Measurements from ENCODE around the gene FRMD3.

FRMD3 gene

GRCh38 chr9:83388346-83388745 lies 149.9 kb downstream of the FRMD3 start:
- Histone ChIP-seq H3K27ac (replicated peaks; ENCODE audit: low read length) (no peak overlapping the region), H3K4me1 (ENCODE audit: control insufficient read depth in 2 of 2, insufficient read depth in 1 of 2, low read depth in 1 of 2, low read length in 2 of 2) (peaks cover 4 to 9% of the 10 kb centered on the region in 2 donors), H3K14ac (ENCODE audit: low read length) (no peak overlapping the region), H3K9me3 (replicated peaks in 1 of 2; ENCODE audit: control insufficient read depth in 2 of 2, insufficient read depth in 1 of 2, low read depth in 1 of 2, low read length in 2 of 2) (no peaks in the 10 kb centered on the region), H2BK12ac (ENCODE audit: low read length) (no peak overlapping the region), H2BK15ac (ENCODE audit: low read length) (no peak overlapping the region), H4K8ac (ENCODE audit: low read depth, low read length) (no peak overlapping the region), H3K36me3 (replicated peaks in 1 of 2; ENCODE audit: control insufficient read depth in 2 of 2, insufficient read depth in 2 of 2, low read length in 2 of 2) (no peaks in the 10 kb centered on the region), H3K4ac (ENCODE audit: low read length) (no peak overlapping the region), H2AFZ (ENCODE audit: low read length) (no peak overlapping the region), H3K23ac (ENCODE audit: low read depth, low read length, poor library complexity) (no peak overlapping the region), H2BK5ac (ENCODE audit: low read length) (no peak overlapping the region), H3K79me1 (ENCODE audit: low read depth, low read length) (no peaks in the 10 kb centered on the region), H2AK5ac (ENCODE audit: low read depth, low read length) (no peak overlapping the region), H3K18ac (ENCODE audit: low read length) (no peak overlapping the region), H2BK120ac (ENCODE audit: low read depth, low read length) (no peak overlapping the region), H3K9ac (ENCODE audit: low read depth, low read length, poor library complexity) (no peak overlapping the region), H3K4me3 (ENCODE audit: low read length in 2 of 2) (no peak overlapping the region), H3K27me3 (ENCODE audit: control insufficient read depth in 3 of 3, insufficient read depth in 3 of 3, low read depth in 1 of 3, low read length in 3 of 3) (no peaks in the 10 kb centered on the region), H4K91ac (ENCODE audit: low read depth, low read length, poor library complexity) (no peak overlapping the region), H3K4me2 (ENCODE audit: insufficient read depth, low read length, poor library complexity, severe bottlenecking) (no peak overlapping the region)
- no CpG with 5 or more reads among the region's 1 CpG for WGBS, 2 donors (ENCODE audit: extremely low coverage in 2 of 2, insufficient read length in 2 of 2, insufficient replicate concordance in 1 of 2)
- no peak for DNase-seq (ENCODE audit: low spot score)

DNA sequence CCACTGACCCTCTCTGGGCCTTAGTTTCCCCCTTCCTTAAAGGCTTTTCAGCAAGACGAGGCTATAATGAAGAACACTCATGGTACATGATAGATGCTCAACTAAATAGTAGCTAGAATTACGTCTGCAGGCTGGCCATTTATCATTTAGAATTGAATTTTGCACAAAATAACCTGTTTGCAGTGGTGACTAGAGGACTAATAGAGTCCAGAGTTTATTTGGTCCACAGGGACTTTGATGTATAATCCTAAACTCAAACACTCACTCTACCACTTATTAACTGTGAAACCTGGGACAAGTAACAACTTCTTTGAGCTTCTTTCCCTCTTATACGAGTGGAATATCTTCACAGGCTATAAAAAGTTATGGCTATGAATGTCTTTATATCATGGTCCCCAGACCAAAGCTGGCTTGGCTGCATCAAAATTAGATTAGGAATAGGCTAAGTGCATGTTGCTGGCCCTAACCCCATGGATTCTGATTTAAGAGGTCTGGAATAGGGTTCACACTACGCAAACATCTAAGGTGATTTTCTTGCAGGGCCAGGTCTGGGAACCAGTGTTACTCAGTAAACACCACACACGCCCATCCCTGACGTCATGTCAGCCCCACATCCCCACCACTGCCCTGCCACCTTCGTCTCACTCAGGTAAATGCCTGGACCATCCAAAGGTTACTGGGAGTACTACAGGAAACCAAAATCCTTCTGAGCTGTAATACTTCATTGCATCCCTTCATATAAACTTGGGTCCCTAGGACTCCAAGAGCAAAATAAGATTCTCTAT lies 150.6 kb downstream of the FRMD3 start:
- H2BK5ac ChIP-seq (ENCODE audit: low read length): no peak overlapping the region
- no peak overlapping the region for H3K27ac ChIP-seq (replicated peaks; ENCODE audit: low read length)
- H4K91ac ChIP-seq (ENCODE audit: low read depth, low read length, poor library complexity): no peak overlapping the region
- no peak overlapping the region for H2AK5ac ChIP-seq (ENCODE audit: low read depth, low read length)
- no peak overlapping the region for H3K14ac ChIP-seq (ENCODE audit: low read length)
- WGBS, 2 donors (ENCODE audit: extremely low coverage in 2 of 2, insufficient read length in 2 of 2, insufficient replicate concordance in 1 of 2): no CpG with 5 or more reads among the region's 7 CpGs
- H3K23ac ChIP-seq (ENCODE audit: low read depth, low read length, poor library complexity): no peak overlapping the region
- H3K36me3 ChIP-seq (replicated peaks in 1 of 2; ENCODE audit: control insufficient read depth in 2 of 2, insufficient read depth in 2 of 2, low read length in 2 of 2): no peaks in the 10 kb centered on the region
- H2BK12ac ChIP-seq (ENCODE audit: low read length): no peak overlapping the region
- H3K4me2 ChIP-seq (ENCODE audit: insufficient read depth, low read length, poor library complexity, severe bottlenecking): no peak overlapping the region
- H3K18ac ChIP-seq (ENCODE audit: low read length): no peak overlapping the region
- H3K9ac ChIP-seq (ENCODE audit: low read depth, low read length, poor library complexity): no peak overlapping the region
- no peaks in the 10 kb centered on the region for H3K9me3 ChIP-seq (replicated peaks in 1 of 2; ENCODE audit: control insufficient read depth in 2 of 2, insufficient read depth in 1 of 2, low read depth in 1 of 2, low read length in 2 of 2)
- H3K4ac ChIP-seq (ENCODE audit: low read length): no peak overlapping the region
- H2BK120ac ChIP-seq (ENCODE audit: low read depth, low read length): no peak overlapping the region
- no peak overlapping the region for H2AFZ ChIP-seq (ENCODE audit: low read length)
- DNase-seq (ENCODE audit: low spot score): no peak
- peaks cover 4 to 9% of the 10 kb centered on the region in 2 donors for H3K4me1 ChIP-seq (ENCODE audit: control insufficient read depth in 2 of 2, insufficient read depth in 1 of 2, low read depth in 1 of 2, low read length in 2 of 2)
- H4K8ac ChIP-seq (ENCODE audit: low read depth, low read length): no peak overlapping the region
- H3K4me3 ChIP-seq (ENCODE audit: low read length in 2 of 2): no peak overlapping the region
- no peaks in the 10 kb centered on the region for H3K27me3 ChIP-seq (ENCODE audit: control insufficient read depth in 3 of 3, insufficient read depth in 3 of 3, low read depth in 1 of 3, low read length in 3 of 3)
- H3K79me1 ChIP-seq (ENCODE audit: low read depth, low read length): no peaks in the 10 kb centered on the region
- no peak overlapping the region for H2BK15ac ChIP-seq (ENCODE audit: low read length)

GRCh38 chr9:83385317-83385716 lies 152.9 kb downstream of the FRMD3 start:
- no CpG with 5 or more reads among the region's 2 CpGs for WGBS, 2 donors (ENCODE audit: extremely low coverage in 2 of 2, insufficient read length in 2 of 2, insufficient replicate concordance in 1 of 2)

GRCh38 chr9:83384214-83384613 lies 154.0 kb downstream of the FRMD3 start:
- H2AFZ ChIP-seq (ENCODE audit: low read length): no peak overlapping the region
- H3K9me3 ChIP-seq (replicated peaks in 1 of 2; ENCODE audit: control insufficient read depth in 2 of 2, insufficient read depth in 1 of 2, low read depth in 1 of 2, low read length in 2 of 2): no peaks in the 10 kb centered on the region
- H3K4me3 ChIP-seq (ENCODE audit: low read length in 2 of 2): no peak overlapping the region
- no peak overlapping the region for H2AK5ac ChIP-seq (ENCODE audit: low read depth, low read length)
- H2BK120ac ChIP-seq (ENCODE audit: low read depth, low read length): no peak overlapping the region
- H4K8ac ChIP-seq (ENCODE audit: low read depth, low read length): no peak overlapping the region
- WGBS, 2 donors (ENCODE audit: extremely low coverage in 2 of 2, insufficient read length in 2 of 2, insufficient replicate concordance in 1 of 2): no CpG with 5 or more reads among the region's 3 CpGs
- no peaks in the 10 kb centered on the region for H3K79me1 ChIP-seq (ENCODE audit: low read depth, low read length)
- no peak for DNase-seq (ENCODE audit: low spot score)
- H3K4me1 ChIP-seq (ENCODE audit: control insufficient read depth in 2 of 2, insufficient read depth in 1 of 2, low read depth in 1 of 2, low read length in 2 of 2): no peaks in the 10 kb centered on the region
- no peak overlapping the region for H2BK15ac ChIP-seq (ENCODE audit: low read length)
- H3K14ac ChIP-seq (ENCODE audit: low read length): no peak overlapping the region
- H4K91ac ChIP-seq (ENCODE audit: low read depth, low read length, poor library complexity): no peak overlapping the region
- H3K4me2 ChIP-seq (ENCODE audit: insufficient read depth, low read length, poor library complexity, severe bottlenecking): no peak overlapping the region
- H3K27ac ChIP-seq (replicated peaks; ENCODE audit: low read length): no peak overlapping the region
- H3K23ac ChIP-seq (ENCODE audit: low read depth, low read length, poor library complexity): no peak overlapping the region
- no peak overlapping the region for H3K4ac ChIP-seq (ENCODE audit: low read length)
- no peaks in the 10 kb centered on the region for H3K36me3 ChIP-seq (replicated peaks in 1 of 2; ENCODE audit: control insufficient read depth in 2 of 2, insufficient read depth in 2 of 2, low read length in 2 of 2)
- no peak overlapping the region for H3K9ac ChIP-seq (ENCODE audit: low read depth, low read length, poor library complexity)
- no peaks in the 10 kb centered on the region for H3K27me3 ChIP-seq (ENCODE audit: control insufficient read depth in 3 of 3, insufficient read depth in 3 of 3, low read depth in 1 of 3, low read length in 3 of 3)
- no peak overlapping the region for H2BK12ac ChIP-seq (ENCODE audit: low read length)
- no peak overlapping the region for H3K18ac ChIP-seq (ENCODE audit: low read length)
- H2BK5ac ChIP-seq (ENCODE audit: low read length): no peak overlapping the region

More at GRCh38 chr9:83385317-83385716, 152.9 kb downstream of the FRMD3 start:
- Histone ChIP-seq H3K18ac (ENCODE audit: low read length) (no peak overlapping the region), H2BK120ac (ENCODE audit: low read depth, low read length) (no peak overlapping the region), H3K4me2 (ENCODE audit: insufficient read depth, low read length, poor library complexity, severe bottlenecking) (no peak overlapping the region), H4K91ac (ENCODE audit: low read depth, low read length, poor library complexity) (no peak overlapping the region), H3K27ac (replicated peaks; ENCODE audit: low read length) (no peak overlapping the region), H2BK12ac (ENCODE audit: low read length) (no peak overlapping the region), H4K8ac (ENCODE audit: low read depth, low read length) (no peak overlapping the region), H3K36me3 (replicated peaks in 1 of 2; ENCODE audit: control insufficient read depth in 2 of 2, insufficient read depth in 2 of 2, low read length in 2 of 2) (no peaks in the 10 kb centered on the region), H3K4me1 (ENCODE audit: control insufficient read depth in 2 of 2, insufficient read depth in 1 of 2, low read depth in 1 of 2, low read length in 2 of 2) (no peaks in the 10 kb centered on the region), H2BK15ac (ENCODE audit: low read length) (no peak overlapping the region), H2BK5ac (ENCODE audit: low read length) (no peak overlapping the region), H3K14ac (ENCODE audit: low read length) (no peak overlapping the region), H3K23ac (ENCODE audit: low read depth, low read length, poor library complexity) (no peak overlapping the region), H3K9me3 (replicated peaks in 1 of 2; ENCODE audit: control insufficient read depth in 2 of 2, insufficient read depth in 1 of 2, low read depth in 1 of 2, low read length in 2 of 2) (no peaks in the 10 kb centered on the region), H2AK5ac (ENCODE audit: low read depth, low read length) (no peak overlapping the region), H2AFZ (ENCODE audit: low read length) (no peak overlapping the region), H3K79me1 (ENCODE audit: low read depth, low read length) (no peaks in the 10 kb centered on the region), H3K27me3 (ENCODE audit: control insufficient read depth in 3 of 3, insufficient read depth in 3 of 3, low read depth in 1 of 3, low read length in 3 of 3) (no peaks in the 10 kb centered on the region), H3K4me3 (ENCODE audit: low read length in 2 of 2) (no peak overlapping the region), H3K4ac (ENCODE audit: low read length) (no peak overlapping the region), H3K9ac (ENCODE audit: low read depth, low read length, poor library complexity) (no peak overlapping the region)
- no peak for DNase-seq (ENCODE audit: low spot score)

Measured in neuronal stem cell (in vitro differentiated cells).